Measurements from ENCODE around the gene PSMC6.

- no peak for TF ChIP-seq EZH2 (IDR thresholded peaks at IDR 0.05; ENCODE audit: insufficient read depth, low read length)
- no peak for TF ChIP-seq CTCF (IDR thresholded peaks at IDR 0.05; ENCODE audit: insufficient read depth, low read depth, low read length)
Measured at GRCh38 chr14:52661314-52661713, 45.7 kb upstream of the PSMC6 start.

Measured in astrocyte (in vitro differentiated cells and primary cell).